Prostate gland (tissue), 2 donors: ENCODE measurements around the gene ITGA2B. TPM values are rescaled to one million over a fixed set of nuclear protein-coding genes. Genes with fewer than 3 reads are reported as not detected.

Source experiments
- DNase-seq: peaks from one replicate; pipeline ENCODE4 v3.0.0-alpha.2; 2019; ENCODE audit warnings: low spot score
- H3K27ac ChIP-seq, 2 donors: fragments of 200-600 bp; sonication (generic); 2 replicates each; pipeline ENCODE4 v1.5.1; 2017 to 2019
- H3K27me3 ChIP-seq: fragments of 200-600 bp; sonication (generic); replicated peaks from 2 replicates; pipeline ENCODE4 v1.5.1; 2019; ENCODE audit not compliant: insufficient read depth
- H3K36me3 ChIP-seq, 2 donors: fragments of 200-600 bp; sonication (generic); 1 replicate in 1 of 2; 2 replicates in 1 of 2; pipeline versions ENCODE4 v1.5.1 to v1.8.1; 2017 to 2019
- H3K4me1 ChIP-seq: fragments of 200-600 bp; sonication (generic); replicated peaks from 2 replicates; pipeline ENCODE4 v1.5.1; 2019
- H3K4me3 ChIP-seq, 2 donors: fragments of 200-600 bp; sonication (generic); 2 replicates each; pipeline ENCODE4 v1.5.1; 2017 to 2019
- H3K9me3 ChIP-seq: fragments of 200-600 bp; sonication (generic); 2 replicates; pipeline ENCODE4 v1.5.1; 2017
- CTCF ChIP-seq, 4 experiments: fragments of 200-600 bp in 2 of 4; fragments of 450-650 bp in 2 of 4; sonication (generic) in 2 of 4; IDR thresholded peaks; 1 replicate in 3 of 4; 2 replicates in 1 of 4; pipeline ENCODE4 v1.5.1; 2016 to 2019; ENCODE audit warnings: antibody characterized with exemption in 4 of 4, mild to moderate bottlenecking in 2 of 4, moderate library complexity in 2 of 4
- POLR2A ChIP-seq: fragments of 450-650 bp; IDR thresholded peaks from one replicate; pipeline ENCODE4 v1.6.1; 2016; ENCODE audit warnings: antibody characterized with exemption, mild to moderate bottlenecking
- POLR2AphosphoS5 ChIP-seq: sonication (generic); formaldehyde crosslinking; IDR thresholded peaks from one replicate; pipeline ENCODE4 v1.6.1; 2017; ENCODE audit warnings: antibody characterized with exemption
- WGBS: methylation state at CpG from one replicate; pipeline ENCODE4 v1.1.5; 2018; 5-methylcytosine and 5-hydroxymethylcytosine counted together
- intact Hi-C: fragments of 100-400 bp; cut with DNase I; formaldehyde crosslinking; loops from one replicate; pipeline ENCODE4 v1.14.2; 2022
- total RNA-seq, 2 donors: library from RNA; depleted of rRNA; stranded (reverse); fragments of >200 nt; gene quantifications; one replicate each; pipeline ENCODE4 v1.1.0, GENCODE V29; 2016

ITGA2B gene
- total RNA-seq, 2 donors from 2014 or later: 0.27 to 0.68 TPM

GRCh38 chr17:44378171-44378705 is 11.2 kb downstream of the ITGA2B start:
- 90% methylated on average over 14 of the region's 14 CpGs for WGBS
- no peak for DNase-seq
- intact Hi-C loops: no loop called here
- Histone ChIP-seq H3K27ac (no peak overlapping the region), H3K36me3 (no peaks in the 10 kb centered on the region), H3K9me3 (no peaks in the 10 kb centered on the region), H3K4me3 (no peak overlapping the region), H3K27me3 (no peaks in the 10 kb centered on the region), H3K4me1 (no peaks in the 10 kb centered on the region)
- TF ChIP-seq POLR2AphosphoS5 (no peak), CTCF (IDR thresholded peaks at IDR 0.05) (no peak), POLR2A (no peak)

- Histone ChIP-seq H3K27me3 (no peaks in the 10 kb centered on the region), H3K9me3 (no peaks in the 10 kb centered on the region), H3K4me1 (no peaks in the 10 kb centered on the region), H3K4me3 (no peak overlapping the region), H3K27ac (no peak overlapping the region), H3K36me3 (no peaks in the 10 kb centered on the region)
- DNase-seq: no peak
- no peak for TF ChIP-seq POLR2AphosphoS5
- no peak for TF ChIP-seq CTCF (IDR thresholded peaks at IDR 0.05)
- no peak for TF ChIP-seq POLR2A
- intact Hi-C loops: no loop called here
- 82% methylated on average over 12 of the region's 12 CpGs for WGBS
Observed at GRCh38 chr17:44376779-44377178, 12.7 kb downstream of the ITGA2B start.

- Histone ChIP-seq H3K27me3 (no peaks in the 10 kb centered on the region), H3K4me1 (no peaks in the 10 kb centered on the region), H3K27ac (no peak overlapping the region), H3K36me3 (no peaks in the 10 kb centered on the region), H3K4me3 (no peak overlapping the region), H3K9me3 (no peaks in the 10 kb centered on the region)
- no peak for TF ChIP-seq POLR2A
- TF ChIP-seq CTCF (IDR thresholded peaks at IDR 0.05): no peak
- TF ChIP-seq POLR2AphosphoS5: no peak
- WGBS: 15% methylated on average over 5 of the region's 5 CpGs
- intact Hi-C loops: no loop called here
- DNase-seq: no peak
Observed at GRCh38 chr17:44376124-44376523, 13.3 kb downstream of the ITGA2B start.

- 46% methylated on average over 20 of the region's 22 CpGs for WGBS
- intact Hi-C loops: no loop called here
- H3K4me3 ChIP-seq: no peak overlapping the region
- TF ChIP-seq POLR2AphosphoS5 (no peak), CTCF (IDR thresholded peaks at IDR 0.05) (no peak), POLR2A (no peak)
- no peak for DNase-seq
- H3K27ac ChIP-seq: no peak overlapping the region
- H3K36me3 ChIP-seq: no peaks in the 10 kb centered on the region
- no peaks in the 10 kb centered on the region for H3K4me1 ChIP-seq
- no peaks in the 10 kb centered on the region for H3K27me3 ChIP-seq
- no peaks in the 10 kb centered on the region for H3K9me3 ChIP-seq
Observed at GRCh38 chr17:44375196-44376017, 14.0 kb downstream of the ITGA2B start.
